NCI-H226 (cell line): ENCODE measurements around the gene ARHGAP24.

ENCODE experiments used
- DNase-seq: peaks from one replicate; pipeline ENCODE4 v3.0.0-alpha.2; 2015

The ARHGAP24 gene

DNA sequence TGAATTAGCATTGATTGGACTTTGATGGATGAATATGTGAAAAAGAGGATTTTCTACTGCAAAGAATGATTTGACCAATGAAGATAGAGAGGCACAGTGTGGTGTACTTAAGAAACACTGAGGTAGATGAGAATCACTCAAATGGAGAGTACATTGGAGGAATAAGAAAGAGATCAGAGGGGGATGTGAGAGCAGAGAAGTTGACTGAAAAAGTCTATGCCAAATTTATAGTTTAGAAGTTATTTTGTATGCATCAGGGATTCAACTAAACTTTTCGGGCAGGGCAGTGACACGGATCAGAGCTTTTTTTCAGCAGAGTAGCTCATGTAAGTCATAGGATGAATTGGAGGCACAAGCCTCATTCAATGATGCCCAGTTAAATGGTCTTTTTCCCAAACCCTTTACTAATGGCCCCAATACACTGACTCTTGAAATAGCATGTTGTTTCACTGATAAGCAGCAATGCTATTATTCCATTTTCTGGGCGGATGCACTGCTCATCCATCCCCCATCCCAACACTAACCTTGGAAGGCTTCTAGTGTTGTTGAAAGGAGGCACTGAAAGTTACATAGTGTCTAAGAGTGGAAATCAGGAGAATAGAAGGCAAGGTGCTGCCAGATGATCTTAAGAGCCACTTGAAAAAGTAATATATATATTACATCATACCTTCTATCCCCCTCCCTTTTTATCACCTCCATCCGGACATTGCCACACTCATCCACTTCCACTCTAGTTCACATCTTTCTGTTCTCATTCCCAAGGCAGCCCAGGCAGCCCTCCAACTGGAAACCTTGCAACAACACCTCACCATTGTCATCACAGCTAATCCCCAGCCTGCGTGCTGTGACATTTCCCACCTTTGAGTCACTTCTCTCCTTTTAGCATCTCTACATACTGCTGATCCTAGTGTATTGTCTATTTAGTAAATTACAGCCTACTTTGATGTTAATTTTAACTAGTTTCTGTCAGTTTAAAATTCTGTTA, 46.1 kb downstream of the ARHGAP24 start:
- DNase-seq, result no peak

GRCh38 chr4:85522277-85522676, 47.3 kb downstream of the ARHGAP24 start:
- DNase-seq, result no peak

DNA sequence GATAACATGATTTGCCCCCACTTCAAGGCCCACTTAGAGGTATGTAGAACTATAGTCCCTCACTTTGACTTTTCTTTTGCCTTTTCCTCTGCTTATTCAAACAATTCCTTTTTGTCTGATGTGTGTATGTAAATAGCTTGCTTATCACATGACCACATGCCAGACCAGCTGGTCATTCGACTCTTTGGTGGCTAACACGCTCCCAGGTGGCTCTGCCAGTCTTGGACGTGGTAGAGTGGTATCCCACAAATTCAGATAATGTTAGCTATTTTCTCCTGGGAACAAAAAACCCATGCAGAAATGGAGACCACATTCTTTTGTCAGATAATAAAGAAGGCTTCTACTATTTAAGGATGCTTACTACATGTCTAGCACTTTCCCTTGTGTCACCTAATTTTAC, 47.9 kb downstream of the ARHGAP24 start:
- DNase-seq, result no peak

DNA sequence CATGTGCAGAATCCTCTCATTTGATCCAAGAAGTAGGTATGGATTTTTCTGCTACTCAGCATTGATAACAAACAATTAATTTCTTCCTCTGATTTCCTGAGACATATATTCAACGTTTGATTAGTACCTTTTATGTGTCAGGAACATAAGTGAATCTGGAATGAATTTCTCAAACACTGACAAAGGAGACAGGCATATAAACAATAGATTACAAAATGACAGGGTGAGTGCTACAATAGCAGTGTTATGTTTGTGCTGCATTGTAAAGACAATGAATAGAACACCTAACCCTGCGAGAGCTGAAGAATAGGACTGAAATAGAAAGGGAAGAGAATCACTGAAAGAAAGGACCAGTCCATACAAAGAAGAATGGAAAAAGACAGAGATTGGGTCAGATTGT, 52.9 kb downstream of the ARHGAP24 start:
- no peak for DNase-seq

- DNase-seq, result no peak
Measured at GRCh38 chr4:85531560-85532341, 56.8 kb downstream of the ARHGAP24 start.

DNA sequence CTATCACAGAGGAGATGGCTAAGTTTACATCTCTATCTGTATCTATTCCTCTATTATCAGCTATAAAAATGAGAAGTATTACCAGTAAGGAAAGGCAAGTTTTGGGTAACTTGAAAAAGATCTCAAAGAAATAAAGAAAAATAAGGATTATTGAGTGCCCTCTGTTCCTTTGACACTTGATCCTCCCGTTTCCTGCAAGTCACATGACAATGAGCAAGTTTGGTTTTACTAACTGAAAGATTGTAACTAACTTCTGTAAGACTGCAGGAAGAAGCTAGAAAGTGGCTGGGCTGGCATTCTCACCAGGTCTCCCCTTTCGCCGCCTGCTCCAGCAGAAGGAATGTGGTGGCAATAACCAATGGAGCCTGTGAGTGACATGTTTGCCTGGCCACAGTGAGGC, 59.2 kb downstream of the ARHGAP24 start:
- DNase-seq, result no peak

DNA sequence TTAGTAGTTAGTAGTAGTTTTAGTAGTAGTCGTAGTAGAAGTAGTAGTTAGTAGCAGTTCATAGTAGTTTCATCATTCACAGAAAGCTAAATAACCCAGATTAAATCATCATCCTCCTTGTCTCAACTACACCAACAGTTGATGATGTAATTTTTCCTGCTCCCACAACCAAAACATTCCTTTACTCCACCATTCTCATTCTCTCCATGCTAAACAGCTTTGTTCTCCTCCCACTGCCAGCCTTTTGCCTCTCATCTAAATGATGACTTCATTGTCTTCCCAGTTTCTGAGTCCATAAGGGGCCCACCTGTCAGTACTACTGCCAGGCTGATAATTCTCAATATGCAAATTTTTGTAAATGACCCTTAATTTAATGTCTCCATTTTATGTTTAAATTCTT, 68.9 kb downstream of the ARHGAP24 start:
- peak; percentile 80 for DNase-seq

GRCh38 chr4:85544751-85545150, 69.8 kb downstream of the ARHGAP24 start:
- DNase-seq, result no peak

GRCh38 chr4:85548116-85548515, 73.2 kb downstream of the ARHGAP24 start:
- no peak for DNase-seq

DNA sequence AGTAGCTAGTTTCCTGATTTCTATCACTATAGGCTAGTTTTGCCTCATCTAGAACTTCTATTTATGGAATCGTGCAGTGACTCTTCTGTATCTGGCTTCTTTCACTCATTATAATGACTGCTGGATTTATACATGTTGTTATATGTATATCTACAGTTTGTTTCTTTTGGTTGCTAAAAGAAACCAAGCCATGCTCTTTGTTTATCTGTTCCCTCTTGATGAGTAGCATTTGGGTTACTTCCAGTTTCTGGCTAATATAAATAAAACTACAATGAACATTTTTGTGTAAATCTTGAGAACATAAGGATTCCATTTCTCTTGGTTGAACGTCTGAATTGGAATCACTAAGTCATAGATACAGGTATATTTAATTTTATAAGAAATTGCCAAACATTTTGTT, 73.9 kb downstream of the ARHGAP24 start:
- DNase-seq, result no peak

DNA sequence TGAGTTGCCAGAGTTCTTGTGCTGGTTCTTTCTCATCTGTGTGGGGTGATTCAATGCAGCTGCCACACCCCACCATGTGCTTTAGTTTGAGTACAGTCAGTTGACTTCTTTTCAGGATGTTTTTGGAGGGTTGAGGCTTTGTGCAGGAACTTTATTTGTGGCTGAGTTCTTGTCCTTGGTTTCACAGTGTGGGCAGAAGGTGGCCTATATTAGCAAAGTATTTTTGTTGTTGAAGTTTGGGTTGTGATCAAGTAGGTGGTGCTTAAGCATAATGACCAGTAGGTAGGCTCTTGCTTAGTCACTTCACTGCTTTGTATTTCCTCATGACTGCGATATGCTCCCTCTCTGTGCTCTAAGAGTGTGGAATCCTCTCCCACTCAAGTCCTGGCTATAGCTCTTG, 80.3 kb downstream of the ARHGAP24 start:
- DNase-seq, result no peak

- no peak for DNase-seq
Measured at GRCh38 chr4:85556283-85556682, 81.3 kb downstream of the ARHGAP24 start.

DNA sequence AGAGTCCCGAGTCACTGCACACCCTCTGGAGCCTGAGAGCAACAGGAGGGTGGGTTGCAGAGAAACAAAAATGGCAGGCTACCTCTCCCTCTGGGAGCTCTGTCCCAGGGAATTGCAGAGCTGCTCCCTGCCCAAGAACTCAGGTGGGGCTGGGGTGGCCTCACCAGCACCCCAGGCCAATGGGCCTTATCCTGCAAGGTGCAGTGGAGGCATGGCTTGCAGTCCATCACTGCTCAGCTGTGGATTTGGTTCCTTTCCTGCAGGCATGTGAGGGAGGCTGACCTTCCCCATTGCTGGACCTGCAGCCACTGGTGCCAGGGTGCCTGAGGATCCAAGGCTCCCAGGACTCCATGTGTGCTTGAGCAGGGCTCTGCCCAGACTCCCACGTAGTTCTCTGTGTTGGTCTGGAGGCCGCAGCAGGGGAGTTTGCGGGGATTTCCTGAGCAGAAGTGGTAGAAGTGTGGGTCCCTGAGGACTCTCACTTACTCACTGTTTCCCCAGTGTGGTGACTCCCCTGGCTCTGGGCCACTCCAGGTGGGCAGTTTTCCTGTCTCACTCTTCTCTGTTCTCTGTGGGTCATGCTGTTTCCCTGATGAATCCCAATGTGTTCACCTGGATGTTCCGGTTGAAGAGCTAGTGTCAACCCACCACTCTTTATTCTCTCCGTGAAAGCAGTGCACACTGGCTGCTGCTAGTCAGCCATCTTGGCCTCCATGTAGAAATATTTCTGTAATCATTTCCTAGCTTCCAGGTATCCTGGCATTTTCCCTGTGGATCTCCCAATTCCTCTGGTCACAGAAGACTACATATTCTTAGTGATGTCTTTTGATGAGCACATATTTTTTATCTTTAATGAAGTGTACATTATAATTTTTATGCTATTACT, 82.3 kb downstream of the ARHGAP24 start:
- DNase-seq, result no peak

- DNase-seq, result no peak
Measured at GRCh38 chr4:85565761-85566480, 91.0 kb downstream of the ARHGAP24 start.

DNA sequence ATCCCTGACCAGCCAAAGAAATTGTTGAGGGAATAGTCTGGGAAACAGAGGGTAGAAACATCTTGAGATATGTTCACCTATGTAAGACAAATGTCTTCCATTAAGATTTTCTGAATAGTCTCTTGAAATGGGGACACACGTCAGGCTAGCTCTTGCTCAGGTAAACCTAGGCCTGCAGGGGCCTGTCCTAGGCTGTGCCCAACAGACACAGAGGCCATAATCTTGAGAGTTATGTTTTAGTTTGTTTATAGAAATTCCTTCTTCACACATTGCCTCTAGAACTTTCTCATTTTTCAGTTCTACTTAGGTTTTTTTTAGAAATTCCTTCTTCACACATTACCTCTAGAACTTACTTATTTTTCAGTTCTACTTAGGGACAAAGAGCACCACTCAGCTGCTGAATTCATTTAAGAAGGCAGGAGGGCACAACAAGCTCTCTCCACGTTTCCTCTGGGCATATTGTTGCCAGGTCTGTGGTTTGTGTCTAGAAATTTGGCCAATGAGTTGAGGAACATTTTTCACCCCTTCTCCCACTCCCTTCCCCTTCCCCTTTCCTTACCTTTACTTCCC, 94.9 kb downstream of the ARHGAP24 start:
- no peak for DNase-seq

GRCh38 chr4:85570388-85570787, 95.4 kb downstream of the ARHGAP24 start:
- no peak for DNase-seq

GRCh38 chr4:85571008-85571407, 96.1 kb downstream of the ARHGAP24 start:
- no peak for DNase-seq

- no peak for DNase-seq
Measured at GRCh38 chr4:85573270-85573669, 98.3 kb downstream of the ARHGAP24 start.

DNA sequence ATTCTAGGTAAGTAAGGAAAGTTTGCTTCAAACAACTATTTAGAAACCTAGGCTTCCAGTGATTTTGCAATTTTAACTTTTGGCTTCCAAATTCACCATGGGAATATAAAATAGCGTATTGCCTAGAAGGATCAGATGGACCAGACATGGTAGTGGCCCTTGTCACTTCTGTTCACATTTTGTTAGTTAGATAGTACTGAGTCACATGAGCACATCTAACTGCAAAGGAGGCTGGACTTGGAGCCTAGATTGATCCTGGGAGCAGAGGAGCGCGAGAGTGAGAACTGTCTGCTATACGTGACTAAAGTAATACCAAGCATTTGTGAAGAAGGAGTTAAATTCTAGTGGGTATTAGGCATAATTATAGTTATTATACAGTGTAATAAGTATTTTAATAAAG, 102.4 kb downstream of the ARHGAP24 start:
- DNase-seq, result no peak

DNA sequence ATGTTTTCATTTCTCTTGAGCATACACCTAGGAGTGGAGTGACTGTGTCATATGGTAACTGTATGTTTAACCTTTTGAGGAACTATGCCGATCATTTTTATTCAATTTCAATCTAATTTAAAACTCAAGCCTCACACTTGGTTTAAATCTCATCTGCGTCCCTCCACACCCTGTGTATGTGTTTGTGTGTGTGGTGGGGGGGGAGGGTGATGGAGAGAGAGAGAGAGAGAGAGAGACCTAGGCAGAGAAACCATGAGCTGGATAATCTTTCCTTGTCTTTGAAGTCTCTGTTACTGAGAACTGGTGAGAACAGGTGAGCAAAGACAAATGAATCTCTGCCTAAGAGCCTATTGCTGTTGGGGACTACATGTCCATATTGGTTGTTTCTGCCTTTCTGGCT, 105.0 kb downstream of the ARHGAP24 start:
- DNase-seq, result no peak

GRCh38 chr4:85580489-85580888, 105.5 kb downstream of the ARHGAP24 start:
- DNase-seq, result no peak

- DNase-seq, result no peak
Measured at GRCh38 chr4:85587952-85588351, 113.0 kb downstream of the ARHGAP24 start.
